HG02610 (cell line): ENCODE measurements around the gene PRR15L.
A peak's percentile ranks its signal among the peaks of the same experiment; 100 is the strongest.
"Not testable (repeated sequence)": the region's sequence is repeated elsewhere in the genome, so short reads cannot be mapped to it uniquely, and the experiment has no call there.

Source experiments
- ATAC-seq: cut with Tn5 transposase; IDR thresholded peaks from one replicate; pipeline ENCODE4 v1.9.1; 2021; ENCODE audit warnings: mild to moderate bottlenecking, moderate library complexity; ENCODE audit not compliant: unreplicated experiment

PRR15L gene

GRCh38 chr17:47957591-47958490 is at the start of gene PRR15L:
Gene PRR15L, minus strand, starts transcription at chr17:47957883. Its CDS starts 4,649 bp downstream, at chr17:47953234.
- ATAC-seq, result no peak

GRCh38 chr17:48006936-48007709 is 49.4 kb upstream of the PRR15L start:
- ATAC-seq, result no peak

- ATAC-seq, result no peak
These were observed 47.3 kb upstream of the PRR15L start for GRCh38 chr17:48004983-48005382.

GRCh38 chr17:48003417-48004151 is 45.9 kb upstream of the PRR15L start:
- no peak for ATAC-seq

- no peak for ATAC-seq
These were observed 45.3 kb upstream of the PRR15L start for GRCh38 chr17:48002916-48003416.

- peak; percentile 66 for ATAC-seq
These were observed 44.7 kb upstream of the PRR15L start for GRCh38 chr17:48002266-48002915.

GRCh38 chr17:48001657-48002056 is 44.0 kb upstream of the PRR15L start:
- not testable (repeated sequence) for ATAC-seq

- ATAC-seq, result no peak
These were observed 43.5 kb upstream of the PRR15L start for GRCh38 chr17:48001197-48001596.

GRCh38 chr17:47999582-47999981 is 41.9 kb upstream of the PRR15L start:
- ATAC-seq, result no peak

GRCh38 chr17:47998044-47998443 is 40.4 kb upstream of the PRR15L start:
- ATAC-seq, result no peak

- no peak for ATAC-seq
These were observed 39.9 kb upstream of the PRR15L start for GRCh38 chr17:47997586-47997985.

GRCh38 chr17:47996201-47996600 is 38.5 kb upstream of the PRR15L start:
- no peak for ATAC-seq

GRCh38 chr17:47995241-47995935 is 37.7 kb upstream of the PRR15L start:
- no peak for ATAC-seq

GRCh38 chr17:47994724-47995123 is 37.0 kb upstream of the PRR15L start:
- no peak for ATAC-seq

GRCh38 chr17:47993964-47994363 is 36.3 kb upstream of the PRR15L start:
- ATAC-seq, result no peak

- no peak for ATAC-seq
These were observed 35.4 kb upstream of the PRR15L start for GRCh38 chr17:47993031-47993564.

- no peak for ATAC-seq
These were observed 34.5 kb upstream of the PRR15L start for GRCh38 chr17:47992216-47992615.

GRCh38 chr17:47990962-47991731 is 33.5 kb upstream of the PRR15L start:
- ATAC-seq, result no peak

- no peak for ATAC-seq
These were observed 32.0 kb upstream of the PRR15L start for GRCh38 chr17:47989700-47990099.
